GM12874 (cell line): ENCODE data around the gene PLEKHA6.

ENCODE experiments used
- CTCF ChIP-seq: IDR thresholded peaks from 2 replicates; pipeline ENCODE4 v1.5.1; 2011; ENCODE audit warnings: low read depth, mild to moderate bottlenecking, control low read depth, low read length, moderate library complexity; ENCODE audit not compliant: insufficient read depth

Gene PLEKHA6

GRCh38 chr1:204334455-204334854 lies 25.3 kb downstream of the PLEKHA6 start:
- no peak for TF ChIP-seq CTCF

- TF ChIP-seq CTCF, result no peak
These were observed 26.3 kb downstream of the PLEKHA6 start for GRCh38 chr1:204333427-204333826.

GRCh38 chr1:204331847-204332487 lies 27.8 kb downstream of the PLEKHA6 start:
- TF ChIP-seq CTCF, result no peak

GRCh38 chr1:204331275-204331674 lies 28.5 kb downstream of the PLEKHA6 start:
- TF ChIP-seq CTCF, result no peak

GRCh38 chr1:204327359-204327758 lies 32.4 kb downstream of the PLEKHA6 start:
- no peak for TF ChIP-seq CTCF

GRCh38 chr1:204326771-204327300 lies 32.9 kb downstream of the PLEKHA6 start:
- no peak for TF ChIP-seq CTCF

- TF ChIP-seq CTCF, result no peak
These were observed 33.8 kb downstream of the PLEKHA6 start for GRCh38 chr1:204325944-204326343.
